Testis (tissue), 2 donors: ENCODE measurements around the gene CRIM1.

ENCODE experiments used
- POLR2A ChIP-seq: fragments of 450-650 bp; IDR thresholded peaks from one replicate; pipeline ENCODE4 v1.6.1; 2017; ENCODE audit warnings: antibody characterized with exemption, mild to moderate bottlenecking, moderate library complexity
- TF ChIP-seq, protein P1 (sequence below), 3 experiments: fragments of 450-650 bp in 2 of 3; fragments of 200-600 bp in 1 of 3; sonication (generic) in 1 of 3; IDR thresholded peaks; one replicate each; pipeline ENCODE4 v1.5.1; 2016 to 2019; ENCODE audit warnings: antibody characterized with exemption in 3 of 3, mild to moderate bottlenecking in 2 of 3, moderate library complexity in 1 of 3

DNA sequence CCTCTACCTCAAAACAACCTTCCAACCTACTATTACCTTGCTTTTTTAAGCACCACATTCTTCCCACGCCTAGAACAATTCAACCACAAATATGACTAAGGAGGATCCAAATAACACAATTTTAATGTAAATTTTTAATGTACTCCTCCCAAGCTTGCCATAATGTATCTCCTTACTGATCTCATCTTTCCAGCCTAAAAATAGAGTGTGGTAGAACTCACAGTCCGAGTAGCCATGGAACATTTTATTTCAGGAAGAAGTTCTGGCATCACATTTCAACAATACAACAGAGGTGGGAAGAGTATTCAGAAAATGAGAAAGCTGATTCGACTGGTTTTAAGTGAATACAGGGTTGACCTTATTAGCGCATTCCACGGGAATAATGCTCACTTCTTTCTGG is 227.0 kb downstream of the CRIM1 start:
- TF ChIP-seq, protein P1, sequence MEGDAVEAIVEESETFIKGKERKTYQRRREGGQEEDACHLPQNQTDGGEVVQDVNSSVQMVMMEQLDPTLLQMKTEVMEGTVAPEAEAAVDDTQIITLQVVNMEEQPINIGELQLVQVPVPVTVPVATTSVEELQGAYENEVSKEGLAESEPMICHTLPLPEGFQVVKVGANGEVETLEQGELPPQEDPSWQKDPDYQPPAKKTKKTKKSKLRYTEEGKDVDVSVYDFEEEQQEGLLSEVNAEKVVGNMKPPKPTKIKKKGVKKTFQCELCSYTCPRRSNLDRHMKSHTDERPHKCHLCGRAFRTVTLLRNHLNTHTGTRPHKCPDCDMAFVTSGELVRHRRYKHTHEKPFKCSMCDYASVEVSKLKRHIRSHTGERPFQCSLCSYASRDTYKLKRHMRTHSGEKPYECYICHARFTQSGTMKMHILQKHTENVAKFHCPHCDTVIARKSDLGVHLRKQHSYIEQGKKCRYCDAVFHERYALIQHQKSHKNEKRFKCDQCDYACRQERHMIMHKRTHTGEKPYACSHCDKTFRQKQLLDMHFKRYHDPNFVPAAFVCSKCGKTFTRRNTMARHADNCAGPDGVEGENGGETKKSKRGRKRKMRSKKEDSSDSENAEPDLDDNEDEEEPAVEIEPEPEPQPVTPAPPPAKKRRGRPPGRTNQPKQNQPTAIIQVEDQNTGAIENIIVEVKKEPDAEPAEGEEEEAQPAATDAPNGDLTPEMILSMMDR (IDR thresholded peaks at IDR 0.05) = no peak
- no peak for TF ChIP-seq POLR2A
